CD14-positive monocyte (primary cell): ENCODE data around the gene ASTN2. TPM values are rescaled to one million over a fixed set of nuclear protein-coding genes. Genes with fewer than 3 reads are reported as not detected.

Experiments
- DNase-seq, 3 donors: peaks; one replicate each; pipeline ENCODE4 v3.0.0-alpha.2; 2011 to 2022
- H2AFZ ChIP-seq: 2 replicates; pipeline ENCODE4 v1.6.0; 2012; ENCODE audit warnings: mild to moderate bottlenecking, low read depth, low read length, inconsistent platforms; ENCODE audit not compliant: insufficient read depth, poor library complexity, severe bottlenecking
- H3K27ac ChIP-seq, 2 donors: 1 replicate in 1 of 2; 2 replicates in 1 of 2; pipeline ENCODE4 v1.5.1; 2012 to 2013; ENCODE audit warnings: low read length in 2 of 2, control low read depth in 1 of 2, inconsistent platforms in 1 of 2, low read depth in 1 of 2, mild to moderate bottlenecking in 1 of 2
- H3K27me3 ChIP-seq, 2 donors: one replicate each; pipeline versions ENCODE4 v1.6.0 to v1.6.1; 2011 to 2013; ENCODE audit warnings: low read length in 2 of 2; ENCODE audit not compliant: control insufficient read depth in 2 of 2, insufficient read depth in 2 of 2
- H3K36me3 ChIP-seq, 2 donors: replicated peaks in 1 of 2; 1 replicate in 1 of 2; 2 replicates in 1 of 2; pipeline versions ENCODE4 v1.5.1 to v1.6.1; 2012 to 2013; ENCODE audit warnings: low read length in 2 of 2, control low read depth in 1 of 2, inconsistent platforms in 1 of 2, mild to moderate bottlenecking in 1 of 2; ENCODE audit not compliant: insufficient read depth in 2 of 2, control insufficient read depth in 1 of 2
- H3K4me1 ChIP-seq, 2 donors: 1 replicate in 1 of 2; 2 replicates in 1 of 2; pipeline versions ENCODE4 v1.5.1 to v1.6.1; 2012 to 2013; ENCODE audit warnings: low read length in 2 of 2, control low read depth in 1 of 2, inconsistent platforms in 1 of 2, mild to moderate bottlenecking in 1 of 2, moderate library complexity in 1 of 2; ENCODE audit not compliant: insufficient read depth in 2 of 2, control insufficient read depth in 1 of 2
- H3K4me2 ChIP-seq: replicated peaks from 2 replicates; pipeline ENCODE3; 2012; ENCODE audit warnings: low read length, moderate library complexity, mild to moderate bottlenecking; ENCODE audit not compliant: poor library complexity, severe bottlenecking; ENCODE audit errors: extremely low read depth
- H3K4me3 ChIP-seq, 3 experiments: fragments of 200-600 bp in 1 of 3; sonication (generic) in 1 of 3; replicated peaks in 1 of 3; 1 replicate in 2 of 3; 2 replicates in 1 of 3; pipeline ENCODE4 v1.5.1; 2011 to 2013; ENCODE audit warnings: low read length in 3 of 3, mild to moderate bottlenecking in 3 of 3, control low read depth in 2 of 3, low read depth in 2 of 3, inconsistent platforms in 1 of 3, moderate library complexity in 1 of 3
- H3K79me2 ChIP-seq: 2 replicates; pipeline ENCODE4 v1.6.0; 2012; ENCODE audit warnings: mild to moderate bottlenecking, control low read depth, inconsistent platforms, low read length, moderate library complexity; ENCODE audit not compliant: insufficient read depth
- H3K9ac ChIP-seq: 2 replicates; pipeline ENCODE4 v1.6.0; 2017; ENCODE audit warnings: low read length, mild to moderate bottlenecking; ENCODE audit not compliant: insufficient read depth, poor library complexity, severe bottlenecking
- H3K9me3 ChIP-seq, 2 donors: replicated peaks in 1 of 2; 1 replicate in 1 of 2; 2 replicates in 1 of 2; pipeline versions ENCODE4 v1.5.1 to v1.6.1; 2012 to 2013; ENCODE audit warnings: low read length in 2 of 2, control low read depth in 1 of 2; ENCODE audit not compliant: control insufficient read depth in 1 of 2, insufficient read depth in 1 of 2
- H4K20me1 ChIP-seq: 2 replicates; pipeline ENCODE4 v1.6.0; 2012; ENCODE audit warnings: mild to moderate bottlenecking, low read length, control low read depth, moderate library complexity; ENCODE audit not compliant: insufficient read depth
- H3K27ac Mint-ChIP-seq, 7 donors: one replicate each; pipeline ENCODE4 v1.8.0; 2020; ENCODE audit warnings: mild to moderate bottlenecking in 7 of 7, mixed read lengths in 7 of 7, moderate library complexity in 6 of 7, inconsistent platforms in 2 of 7
- H3K27me3 Mint-ChIP-seq, 3 donors: one replicate each; pipeline ENCODE4 v1.8.0; 2021 to 2022; ENCODE audit warnings: low read depth in 3 of 3, mild to moderate bottlenecking in 3 of 3, mixed read lengths in 3 of 3, moderate library complexity in 3 of 3, inconsistent platforms in 1 of 3
- H3K36me3 Mint-ChIP-seq, 2 donors: one replicate each; pipeline ENCODE4 v1.8.0; 2020; ENCODE audit warnings: mixed read lengths in 2 of 2, inconsistent platforms in 1 of 2, mild to moderate bottlenecking in 1 of 2
- H3K4me1 Mint-ChIP-seq: one replicate; pipeline ENCODE4 v1.8.0; 2020; ENCODE audit warnings: mild to moderate bottlenecking, mixed read lengths
- H3K4me3 Mint-ChIP-seq, 2 donors: one replicate each; pipeline ENCODE4 v1.8.0; 2020; ENCODE audit warnings: mild to moderate bottlenecking in 2 of 2, mixed read lengths in 2 of 2, moderate library complexity in 1 of 2
- H3K9me3 Mint-ChIP-seq, 7 donors: one replicate each; pipeline ENCODE4 v1.8.0; 2020 to 2022; ENCODE audit warnings: mixed read lengths in 7 of 7, mild to moderate bottlenecking in 6 of 7, moderate library complexity in 6 of 7, inconsistent platforms in 2 of 7
- CTCF ChIP-seq: fragments of 200-600 bp; IDR thresholded peaks from one replicate; pipeline ENCODE4 v1.8.0; 2022; ENCODE audit warnings: antibody characterized with exemption, mild to moderate bottlenecking
- WGBS: methylation state at CpG from one replicate; pipeline ENCODE4 v1.1.5; 2013; ENCODE audit warnings: missing lambda C conversion rate; ENCODE audit not compliant: insufficient coverage; 5-methylcytosine and 5-hydroxymethylcytosine counted together
- intact Hi-C, 2 donors: fragments of 100-400 bp; cut with micrococcal nuclease; formaldehyde crosslinking; loops; one replicate each; pipeline versions ENCODE4 v1.15.0 to v1.15.1; 2023
- polyA plus RNA-seq, 3 donors: library from polyadenylated mRNA; depleted of rRNA in 1 of 3; unstranded in 2 of 3; stranded (reverse) in 1 of 3; fragments of 300-500 nt in 2 of 3; fragments of >200 nt in 1 of 3; fragmentation: Illumina TruSeq in 2 of 3; gene quantifications; 1 replicate in 2 of 3; 2 replicates in 1 of 3; pipeline ENCODE4 v1.2.3, GENCODE V29; 2012 to 2021

The ASTN2 gene
- polyA plus RNA-seq, 3 donors: not detected

- H3K4me3 Mint-ChIP-seq: no peak overlapping the region
- Histone ChIP-seq H3K9ac (no peak overlapping the region), H4K20me1 (no peaks in the 10 kb centered on the region), H3K79me2 (no peaks in the 10 kb centered on the region), H3K4me2 (no peak overlapping the region), H3K4me1 (no peaks in the 10 kb centered on the region), H3K27ac (no peak overlapping the region), H3K27me3 (no peaks in the 10 kb centered on the region), H2AFZ (no peak overlapping the region), H3K9me3 (no peaks in the 10 kb centered on the region), H3K36me3 (no peaks in the 10 kb centered on the region), H3K4me3 (no peak overlapping the region)
- WGBS: no CpG with 5 or more reads among the region's 2 CpGs
- no peak for TF ChIP-seq CTCF
- DNase-seq: no peak
- H3K9me3 Mint-ChIP-seq: peaks cover 0 to 9% (median 0%) of the 10 kb centered on the region in 7 donors
- H3K36me3 Mint-ChIP-seq: no peaks in the 10 kb centered on the region
- intact Hi-C loops: no loop called here
- H3K27me3 Mint-ChIP-seq: peaks cover 0 to 3% (median 0%) of the 10 kb centered on the region in 3 donors
- H3K4me1 Mint-ChIP-seq: no peaks in the 10 kb centered on the region
- no peak overlapping the region for H3K27ac Mint-ChIP-seq
These were observed 1008.4 kb downstream of the ASTN2 start for GRCh38 chr9:116406469-116406868.

GRCh38 chr9:116405321-116405720 is 1009.5 kb downstream of the ASTN2 start:
- Mint-ChIP-seq H3K27ac (no peak overlapping the region), H3K4me3 (no peak overlapping the region), H3K36me3 (no peaks in the 10 kb centered on the region), H3K4me1 (no peaks in the 10 kb centered on the region), H3K9me3 (peaks cover 0 to 9% (median 0%) of the 10 kb centered on the region in 7 donors), H3K27me3 (peaks cover 0 to 3% (median 0%) of the 10 kb centered on the region in 3 donors)
- Histone ChIP-seq H3K27me3 (no peaks in the 10 kb centered on the region), H3K36me3 (no peaks in the 10 kb centered on the region), H3K27ac (no peak overlapping the region), H3K4me1 (no peaks in the 10 kb centered on the region), H4K20me1 (no peaks in the 10 kb centered on the region), H3K9ac (no peak overlapping the region), H2AFZ (no peak overlapping the region), H3K9me3 (no peaks in the 10 kb centered on the region), H3K4me3 (no peak overlapping the region), H3K79me2 (no peaks in the 10 kb centered on the region), H3K4me2 (no peak overlapping the region)
- no peak for DNase-seq
- intact Hi-C loops: no loop called here
- no peak for TF ChIP-seq CTCF
- WGBS: 100% methylated on average over 1 of the region's 1 CpG
